ENCODE results near the gene RILPL2. TPM values are rescaled to one million over a fixed set of nuclear protein-coding genes. Genes with fewer than 3 reads are reported as not detected.

Gene RILPL2
- total and polyA plus RNA-seq, 2 of the 13 experiments (the other 11 are each of a cell fraction or from before 2014, with no cell fraction given), result 2.7 to 8.1 TPM

GRCh38 chr12:123472438-123472849 is 36.0 kb upstream of the RILPL2 start (continued):
- TF ChIP-seq PRDM10 (CRISPR knock-in tag; IDR thresholded peaks at IDR 0.05; ENCODE audit: low read depth), result 0 out of 2 replicates have a peak, but pooled peaks have one; percentile 19
- no peak; the same call in 1 of the 2 replicates for TF ChIP-seq HOXA7 (CRISPR knock-in tag; IDR thresholded peaks at IDR 0.05)
- TF ChIP-seq, protein P1, sequence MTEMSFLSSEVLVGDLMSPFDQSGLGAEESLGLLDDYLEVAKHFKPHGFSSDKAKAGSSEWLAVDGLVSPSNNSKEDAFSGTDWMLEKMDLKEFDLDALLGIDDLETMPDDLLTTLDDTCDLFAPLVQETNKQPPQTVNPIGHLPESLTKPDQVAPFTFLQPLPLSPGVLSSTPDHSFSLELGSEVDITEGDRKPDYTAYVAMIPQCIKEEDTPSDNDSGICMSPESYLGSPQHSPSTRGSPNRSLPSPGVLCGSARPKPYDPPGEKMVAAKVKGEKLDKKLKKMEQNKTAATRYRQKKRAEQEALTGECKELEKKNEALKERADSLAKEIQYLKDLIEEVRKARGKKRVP (CRISPR knock-in tag; IDR thresholded peaks at IDR 0.05), result no peak
- TF ChIP-seq ZBTB4 (CRISPR knock-in tag; IDR thresholded peaks at IDR 0.05; ENCODE audit: borderline replicate concordance), result peak; percentile 92
- no peak; the same call in 1 of the 2 replicates for TF ChIP-seq ZBTB25 (CRISPR knock-in tag; IDR thresholded peaks at IDR 0.05)
- TF ChIP-seq HNRNPL (IDR thresholded peaks at IDR 0.05; ENCODE audit: low read depth, low read length), result no peak
- TF ChIP-seq DDIT3 (CRISPR knock-in tag; IDR thresholded peaks at IDR 0.05), result no peak
- TF ChIP-seq ZNF703 (CRISPR knock-in tag; IDR thresholded peaks at IDR 0.05; ENCODE audit: borderline replicate concordance), result no peak
- peak; percentile 99 for TF ChIP-seq MTA1 (CRISPR knock-in tag; IDR thresholded peaks at IDR 0.05; ENCODE audit: borderline replicate concordance)
- TF ChIP-seq YEATS2 (CRISPR knock-in tag; IDR thresholded peaks at IDR 0.05; ENCODE audit: borderline replicate concordance), result peak; percentile 55; the same call in 1 of the 2 replicates
- TF ChIP-seq ZNF790 (CRISPR knock-in tag; IDR thresholded peaks at IDR 0.05; ENCODE audit: borderline replicate concordance), result no peak
- no peak for TF ChIP-seq SSRP1 (CRISPR knock-in tag; IDR thresholded peaks at IDR 0.05)
- 0 out of 2 replicates have a peak, but pooled peaks have one; percentile 50 for TF ChIP-seq ZNF441 (CRISPR knock-in tag; IDR thresholded peaks at IDR 0.05; ENCODE audit: borderline replicate concordance)
- TF ChIP-seq ZNF552 (CRISPR knock-in tag; IDR thresholded peaks at IDR 0.05; ENCODE audit: borderline replicate concordance), result 0 out of 2 replicates have a peak, but pooled peaks have one; percentile 24
- TF ChIP-seq ZNF720 (CRISPR knock-in tag; IDR thresholded peaks at IDR 0.05), result no peak
- no peak for TF ChIP-seq CENPT (CRISPR knock-in tag; IDR thresholded peaks at IDR 0.05; ENCODE audit: low read depth)
- TF ChIP-seq TCF7L2 (IDR thresholded peaks at IDR 0.05; ENCODE audit: low read depth, low read length), result no peak
- no peak; the same call in 1 of the 2 replicates for TF ChIP-seq ZNF224 (CRISPR knock-in tag; IDR thresholded peaks at IDR 0.05)

Measured in HepG2 (cell line).